Islet of Langerhans (tissue), 1 donor: ENCODE data around the gene TGFB1.
"Not testable (repeated sequence)": the region's sequence is repeated elsewhere in the genome, so short reads cannot be mapped to it uniquely, and the experiment has no call there.

Source experiments
- FAIRE-seq: peaks from one replicate; lab custom pipeline; 2011; peaks lifted over from hg19 to GRCh38; lab: Jason Lieb, UNC

The TGFB1 gene

DNA sequence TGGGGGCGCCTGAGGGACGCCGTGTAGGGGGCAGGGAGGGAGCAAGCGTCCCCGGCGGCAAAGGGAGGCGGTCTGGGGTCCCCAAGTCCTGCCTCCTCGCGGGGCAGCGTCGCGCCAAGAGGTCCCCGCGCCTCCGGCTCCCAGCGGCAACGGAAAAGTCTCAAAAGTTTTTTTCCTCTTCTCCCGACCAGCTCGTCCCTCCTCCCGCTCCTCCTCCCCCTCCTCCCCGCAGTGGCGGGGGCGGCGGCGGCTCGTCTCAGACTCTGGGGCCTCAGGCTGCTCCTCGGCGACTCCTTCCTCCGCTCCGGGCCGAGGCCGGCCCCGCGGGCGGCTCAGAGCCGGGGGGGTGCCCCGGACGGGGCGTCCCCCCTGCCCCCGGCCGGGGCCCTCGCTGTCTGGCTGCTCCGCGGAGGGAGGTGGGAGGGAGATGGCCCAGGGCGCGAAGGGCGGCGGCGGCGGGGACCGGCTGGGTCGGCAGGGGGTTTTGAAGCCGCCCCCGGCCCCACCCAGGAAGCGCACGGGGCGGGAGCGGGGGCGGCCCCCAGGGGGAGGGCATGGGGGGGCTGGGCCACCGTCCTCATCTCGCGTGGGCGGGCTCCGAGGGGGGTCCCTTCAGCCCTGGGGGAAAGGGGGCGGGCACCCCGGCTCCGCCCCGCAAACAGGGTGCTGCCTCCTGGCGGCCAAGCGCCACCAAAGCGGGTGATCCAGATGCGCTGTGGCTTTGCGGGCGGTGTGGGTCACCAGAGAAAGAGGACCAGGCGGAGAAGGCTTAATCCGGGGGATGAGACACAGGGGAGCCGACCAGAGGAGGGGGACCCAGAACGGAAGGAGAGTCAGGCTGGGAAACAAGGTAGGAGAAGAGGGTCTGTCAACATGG lies at the start of gene TGFB1:
TSS of gene TGFB1 (minus strand) at position 457 of the 877 bp plus-strand sequence. CDS start 878 bp downstream, outside the sequence.
- no peak for FAIRE-seq

DNA sequence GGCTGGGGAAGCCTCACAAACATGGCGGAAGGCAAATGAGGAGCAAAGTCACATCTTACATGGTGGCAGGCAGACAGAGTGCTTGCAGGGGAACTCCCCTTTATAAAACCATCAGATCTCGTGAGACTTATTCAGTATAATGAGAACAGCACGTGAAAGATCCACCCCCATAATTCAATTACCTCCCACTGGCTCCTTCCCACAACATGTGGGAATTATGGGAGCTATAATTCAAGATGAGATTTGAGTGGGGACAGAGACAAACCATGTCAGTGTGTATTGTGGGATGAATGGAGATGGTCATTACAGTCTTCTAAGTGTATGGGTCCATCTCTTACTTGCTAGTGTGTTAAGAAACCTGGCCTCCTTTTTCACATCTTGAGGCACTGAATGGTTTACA lies 48.3 kb upstream of the TGFB1 start:
- FAIRE-seq: no peak

DNA sequence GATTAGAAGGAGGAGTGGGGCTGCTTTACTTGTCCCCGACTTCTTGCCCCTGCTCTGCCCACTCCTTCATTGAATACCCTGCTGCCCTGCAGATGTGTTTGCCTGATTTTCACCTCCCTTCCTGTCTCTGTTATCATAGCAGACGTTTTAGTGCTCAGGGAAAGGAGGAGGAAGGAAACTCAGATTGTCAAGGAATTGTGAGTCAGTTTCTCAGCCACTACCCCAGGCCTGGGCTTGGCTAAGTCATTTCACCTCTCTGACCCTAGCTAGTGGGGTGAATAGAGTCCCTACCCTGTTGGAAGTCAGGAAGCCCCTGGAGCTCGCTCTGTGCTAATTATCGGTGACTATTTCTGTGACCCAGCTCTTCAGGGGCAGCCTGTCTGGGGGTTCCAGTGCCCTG lies 47.8 kb upstream of the TGFB1 start:
- FAIRE-seq: no peak

DNA sequence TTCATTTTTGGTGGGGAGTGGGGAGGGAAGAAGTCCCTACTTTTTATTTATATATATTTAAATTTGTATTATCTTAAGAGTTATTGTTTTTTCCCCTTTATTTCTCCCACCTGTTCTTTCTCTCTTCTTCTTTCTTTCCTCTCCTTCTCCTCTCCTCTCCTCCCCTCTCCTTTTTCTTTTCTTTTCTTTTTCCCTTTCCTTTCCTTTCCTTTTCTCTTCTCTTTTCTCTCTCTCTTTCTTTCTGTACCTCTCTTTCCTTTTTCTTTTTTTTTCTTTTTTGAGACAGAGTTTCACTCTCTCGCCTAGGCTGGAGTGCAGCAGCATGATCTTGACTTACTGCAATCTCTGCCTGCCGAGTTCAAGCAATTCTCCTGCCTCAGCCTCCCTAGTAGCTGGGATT lies 45.8 kb upstream of the TGFB1 start:
- no peak for FAIRE-seq

DNA sequence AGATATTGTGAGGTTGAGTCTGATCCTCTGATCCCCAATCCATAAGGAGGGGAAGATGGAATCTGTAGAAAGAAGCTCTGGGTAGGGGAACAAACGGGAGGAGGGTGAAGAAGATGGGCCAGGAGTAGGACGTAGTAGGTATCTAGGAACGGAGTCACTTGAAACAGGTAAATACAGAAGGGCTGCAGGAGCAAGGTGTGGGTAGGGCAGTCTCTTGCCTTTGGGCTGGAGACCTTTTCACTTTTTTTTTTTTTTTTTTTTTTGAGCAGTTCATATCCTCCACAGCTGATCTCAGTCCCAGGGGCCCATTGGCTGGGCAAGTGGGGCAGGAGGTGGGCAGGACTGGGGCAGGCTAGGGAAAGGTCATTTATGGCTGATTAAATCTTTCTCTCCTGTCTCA lies 45.4 kb upstream of the TGFB1 start:
- no peak for FAIRE-seq

DNA sequence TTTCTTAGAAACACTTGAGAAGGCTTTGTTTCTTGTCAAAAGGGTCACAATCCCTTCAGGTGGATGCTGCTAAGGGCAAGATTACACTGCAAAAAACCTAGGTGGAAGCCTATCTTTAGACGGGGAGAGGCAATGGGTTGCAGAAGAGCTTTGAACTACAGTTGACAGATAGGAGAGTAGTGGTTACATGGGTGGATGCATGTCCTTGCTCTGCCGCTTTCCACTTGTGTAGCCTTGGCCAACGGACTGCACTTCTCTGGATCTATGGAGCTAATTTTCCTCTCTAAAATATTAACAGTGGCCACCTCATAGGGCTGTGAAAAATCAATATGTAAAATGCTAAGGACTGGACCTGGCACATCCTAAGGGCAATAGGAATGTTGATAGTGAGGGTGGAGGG lies 44.9 kb upstream of the TGFB1 start:
- no peak for FAIRE-seq

DNA sequence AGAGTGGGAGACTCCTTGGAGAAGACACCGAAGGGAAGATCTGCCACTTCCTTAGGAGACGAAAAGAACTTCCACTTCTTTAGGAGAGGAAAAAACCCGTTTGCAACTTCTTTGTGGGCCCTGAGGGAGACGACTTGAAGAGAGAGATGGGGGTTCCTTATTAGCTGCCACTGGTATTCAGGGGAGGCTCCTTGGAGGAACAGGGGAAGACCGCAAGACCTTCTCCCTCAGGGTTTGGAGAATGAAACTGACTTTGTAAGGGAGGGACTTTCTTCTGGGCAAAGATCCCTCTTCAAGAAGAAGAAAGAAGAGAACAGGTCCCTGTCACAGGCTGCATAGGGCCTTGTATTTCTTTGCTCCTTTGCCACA lies 44.3 kb upstream of the TGFB1 start:
- FAIRE-seq: no peak

DNA sequence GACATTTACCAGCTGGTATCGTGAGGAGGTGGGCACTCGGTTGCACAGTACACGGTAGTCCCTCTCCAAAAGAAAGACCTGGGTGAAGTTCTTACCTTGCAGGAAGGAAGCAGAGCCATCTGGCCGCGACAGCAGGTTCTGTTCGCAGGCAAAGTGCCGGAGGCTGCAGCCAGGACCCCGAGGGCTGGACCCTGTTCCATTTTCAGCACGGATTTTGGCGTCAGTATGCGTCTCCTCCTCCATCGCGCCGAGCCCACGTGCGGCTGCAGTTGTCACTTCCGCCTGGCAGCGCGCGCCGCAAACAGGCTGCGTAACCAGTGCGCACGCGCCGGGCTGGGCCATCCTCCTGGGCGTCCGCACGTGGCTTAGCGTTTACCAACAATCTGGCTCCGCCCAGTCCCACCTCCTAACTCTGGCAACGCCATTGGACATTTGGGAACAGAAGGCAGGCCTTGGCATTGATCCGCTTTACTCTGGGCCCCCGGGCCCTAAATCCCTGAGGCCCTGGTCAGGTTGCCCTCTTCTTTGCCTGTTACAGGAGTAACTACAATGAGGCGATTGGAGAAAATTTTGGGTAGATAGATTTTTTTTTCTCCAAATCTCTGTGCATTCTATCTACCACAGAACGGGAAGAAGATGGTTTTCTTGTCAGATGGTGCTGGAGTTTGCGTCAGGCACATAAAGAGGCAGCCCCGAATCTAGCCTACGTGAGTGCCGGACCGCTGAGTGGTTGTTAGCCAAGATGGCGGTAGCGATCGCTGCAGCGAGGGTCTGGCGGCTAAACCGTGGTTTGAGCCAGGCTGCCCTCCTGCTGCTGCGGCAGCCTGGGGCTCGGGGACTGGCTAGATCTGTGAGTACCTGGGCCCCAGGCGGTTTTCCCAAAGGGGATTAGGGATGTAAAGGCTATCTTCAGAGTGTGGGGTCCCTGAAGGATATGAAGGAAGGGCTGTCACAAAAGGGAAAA lies 43.6 kb upstream of the TGFB1 start, which contains the start of the genes BCKDHA and EXOSC5:
TSS of gene BCKDHA (plus strand) at position 733 of the 964 bp plus-strand sequence. CDS start at position 743, 10 bp downstream.
TSS of gene EXOSC5 (minus strand) at position 274 of the 964 bp plus-strand sequence. CDS start at position 243, 31 bp downstream.
- FAIRE-seq: peak; percentile 93

DNA sequence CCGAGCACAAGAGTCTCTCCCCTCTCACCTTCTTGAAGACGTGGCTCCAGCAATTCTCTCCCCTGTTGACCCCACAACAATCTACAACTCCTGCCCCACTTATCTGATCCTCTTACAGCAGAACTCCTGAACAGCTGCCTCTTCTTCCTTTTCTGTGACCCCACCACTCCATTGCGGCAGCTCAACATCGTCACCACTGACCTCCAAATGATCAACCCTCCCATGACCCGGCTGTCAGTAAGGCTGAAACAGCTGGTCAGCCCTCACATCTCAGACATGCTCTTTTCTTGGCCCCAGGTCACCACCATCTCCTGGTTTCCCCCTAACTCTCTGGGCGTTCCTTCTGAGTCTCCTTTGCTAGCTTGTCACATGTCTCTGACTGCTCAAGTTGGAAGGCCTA lies 41.6 kb upstream of the TGFB1 start:
- FAIRE-seq: no peak

DNA sequence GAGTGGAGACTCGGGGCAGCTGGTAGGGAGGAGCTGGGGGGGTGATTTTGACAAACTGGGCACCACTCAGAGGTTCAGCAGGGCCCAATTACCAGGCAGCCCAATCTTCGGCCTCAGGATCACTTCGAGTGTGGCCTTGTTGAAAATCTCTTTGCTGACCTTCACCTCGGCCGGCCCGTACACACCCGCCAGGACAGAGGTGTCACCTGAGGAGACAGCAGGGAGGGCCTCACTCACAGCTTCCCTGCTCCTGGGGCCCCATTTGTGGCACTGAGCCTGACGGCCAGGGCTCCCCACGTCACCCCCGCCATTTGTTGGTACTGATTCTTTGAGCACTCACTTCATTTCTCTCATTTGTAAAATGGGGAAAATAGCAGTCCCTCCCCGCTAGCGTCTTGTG lies 39.1 kb upstream of the TGFB1 start:
- no peak for FAIRE-seq

DNA sequence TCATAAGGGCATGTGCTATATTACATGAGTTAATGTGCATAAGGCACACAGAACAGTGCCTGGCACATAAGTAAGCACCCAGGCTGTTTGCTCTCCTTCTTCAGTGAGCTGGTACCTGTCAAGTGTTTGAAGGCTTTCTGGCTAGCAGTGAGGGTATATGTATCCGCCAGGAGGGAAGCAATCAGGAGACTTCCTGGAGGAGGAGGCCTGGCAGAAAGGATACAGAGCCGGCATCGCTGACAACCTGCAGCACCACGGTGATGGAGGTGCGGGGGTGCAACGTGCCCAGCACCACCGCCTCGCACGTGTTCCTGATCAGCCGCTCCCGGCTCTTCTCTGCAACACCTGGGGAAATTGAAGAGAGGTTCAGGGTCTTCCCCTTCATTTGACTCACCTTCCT lies 37.9 kb upstream of the TGFB1 start:
- FAIRE-seq: no peak

DNA sequence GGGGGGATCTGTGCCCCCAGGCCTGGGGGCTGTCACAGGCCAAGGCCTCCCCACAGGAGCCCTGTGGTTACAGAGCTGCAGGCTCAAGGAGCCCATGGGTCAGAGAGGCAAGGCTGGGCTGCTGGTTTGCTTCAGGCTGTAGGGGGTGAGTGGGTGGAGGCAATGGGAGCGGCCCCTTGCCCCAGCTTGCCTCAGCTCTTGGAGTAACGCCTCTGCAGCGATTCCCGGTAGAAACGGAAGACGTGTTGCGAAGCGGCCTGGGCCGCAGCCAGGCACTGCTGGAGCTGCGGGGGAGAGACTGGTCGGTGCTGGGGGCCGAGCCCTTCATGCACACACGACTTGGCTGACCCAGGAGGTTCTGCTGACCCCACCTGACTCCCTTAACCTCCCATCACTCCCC lies 32.7 kb upstream of the TGFB1 start:
- FAIRE-seq: no peak

DNA sequence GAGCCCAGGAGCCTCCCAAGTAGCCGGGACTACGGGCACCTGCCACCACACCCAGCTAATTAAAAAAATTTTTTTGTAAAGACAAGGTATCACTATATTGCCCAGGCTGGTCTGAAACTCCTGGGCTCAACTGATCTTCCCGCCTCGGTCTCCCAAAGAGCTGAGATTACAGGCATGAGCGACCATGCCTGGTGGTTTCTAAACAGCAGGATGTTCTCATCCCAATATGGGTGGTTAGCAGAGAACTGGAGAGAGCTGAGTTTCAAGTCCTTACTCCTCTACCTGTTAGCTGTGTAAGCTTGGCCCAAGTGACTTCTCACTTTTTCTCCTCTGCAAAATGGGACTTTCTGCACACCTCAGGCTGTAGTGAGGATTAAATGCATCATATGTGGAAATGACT lies 30.6 kb upstream of the TGFB1 start:
- no peak for FAIRE-seq

DNA sequence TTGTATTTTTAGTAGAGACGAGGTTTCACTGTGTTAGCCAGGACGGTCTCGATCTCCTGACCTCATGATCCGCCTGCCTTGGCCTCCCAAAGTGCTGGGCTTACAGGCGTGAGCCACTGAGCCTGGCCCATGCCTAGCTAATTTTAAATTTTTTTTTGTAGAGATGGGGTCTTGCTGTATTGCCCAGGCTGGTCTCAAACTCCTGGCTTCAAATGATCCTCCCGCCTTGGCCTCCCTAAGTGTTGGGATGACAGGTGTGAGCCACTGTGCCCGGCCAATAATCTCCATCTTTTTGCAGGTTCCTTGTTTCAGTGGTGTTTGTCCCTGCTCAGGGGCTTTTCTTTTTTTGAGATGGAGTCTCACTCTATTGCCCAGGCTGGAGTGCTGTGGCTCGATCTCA lies 27.8 kb upstream of the TGFB1 start:
- not testable (repeated sequence) for FAIRE-seq

DNA sequence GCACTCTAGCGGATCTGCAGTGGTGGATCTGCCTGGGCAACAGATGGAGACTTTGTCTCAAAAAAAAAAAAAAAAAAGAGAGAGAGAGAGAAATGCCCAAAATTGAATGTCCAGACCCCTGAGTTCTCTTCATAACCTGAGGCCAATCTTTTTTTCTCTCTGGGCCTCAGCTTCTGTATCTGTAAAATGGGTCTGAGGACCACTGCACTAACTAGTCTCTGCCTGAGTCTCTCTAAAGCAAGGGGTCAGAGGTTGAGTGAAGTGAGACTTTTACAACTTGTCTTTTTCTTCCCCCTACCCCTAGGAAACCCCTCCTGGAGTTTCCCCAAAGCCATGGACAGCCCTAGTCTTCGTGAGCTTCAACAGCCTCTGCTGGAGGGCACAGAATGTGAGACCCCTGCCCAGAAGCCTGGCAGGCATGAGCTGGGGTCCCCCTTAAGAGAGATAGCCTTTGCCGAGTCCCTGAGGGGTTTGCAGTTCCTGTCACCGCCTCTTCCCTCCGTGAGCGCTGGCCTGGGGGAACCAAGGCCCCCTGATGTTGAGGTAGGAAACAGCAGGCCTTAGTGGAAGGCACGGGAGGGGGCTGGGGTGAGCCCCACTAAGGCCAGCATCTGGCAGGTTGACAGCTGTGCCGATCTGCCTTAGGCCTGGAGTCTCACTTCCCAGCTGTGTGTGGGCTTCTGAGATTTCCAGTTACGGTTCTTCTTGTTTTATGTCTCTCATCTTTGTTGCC lies 24.4 kb upstream of the TGFB1 start:
- no peak for FAIRE-seq

DNA sequence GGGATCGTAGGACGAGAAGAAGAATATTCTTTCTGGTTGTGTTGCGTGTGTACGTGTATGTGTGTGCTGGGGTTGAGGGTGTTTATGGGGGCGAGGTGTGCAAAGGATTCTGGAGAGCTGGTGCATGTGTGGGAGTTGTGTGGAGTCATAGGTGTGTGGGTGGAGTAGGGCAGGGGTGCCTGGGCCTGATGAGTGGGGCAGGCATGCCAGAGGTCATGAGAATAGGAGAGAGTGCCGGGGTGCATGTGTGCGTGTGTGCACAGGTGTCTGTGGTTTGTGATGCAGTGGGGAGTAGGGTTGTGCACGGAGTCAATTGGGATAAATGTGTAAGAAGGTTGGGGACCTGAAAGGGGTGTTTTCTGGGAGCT lies 23.3 kb upstream of the TGFB1 start:
- no peak for FAIRE-seq

DNA sequence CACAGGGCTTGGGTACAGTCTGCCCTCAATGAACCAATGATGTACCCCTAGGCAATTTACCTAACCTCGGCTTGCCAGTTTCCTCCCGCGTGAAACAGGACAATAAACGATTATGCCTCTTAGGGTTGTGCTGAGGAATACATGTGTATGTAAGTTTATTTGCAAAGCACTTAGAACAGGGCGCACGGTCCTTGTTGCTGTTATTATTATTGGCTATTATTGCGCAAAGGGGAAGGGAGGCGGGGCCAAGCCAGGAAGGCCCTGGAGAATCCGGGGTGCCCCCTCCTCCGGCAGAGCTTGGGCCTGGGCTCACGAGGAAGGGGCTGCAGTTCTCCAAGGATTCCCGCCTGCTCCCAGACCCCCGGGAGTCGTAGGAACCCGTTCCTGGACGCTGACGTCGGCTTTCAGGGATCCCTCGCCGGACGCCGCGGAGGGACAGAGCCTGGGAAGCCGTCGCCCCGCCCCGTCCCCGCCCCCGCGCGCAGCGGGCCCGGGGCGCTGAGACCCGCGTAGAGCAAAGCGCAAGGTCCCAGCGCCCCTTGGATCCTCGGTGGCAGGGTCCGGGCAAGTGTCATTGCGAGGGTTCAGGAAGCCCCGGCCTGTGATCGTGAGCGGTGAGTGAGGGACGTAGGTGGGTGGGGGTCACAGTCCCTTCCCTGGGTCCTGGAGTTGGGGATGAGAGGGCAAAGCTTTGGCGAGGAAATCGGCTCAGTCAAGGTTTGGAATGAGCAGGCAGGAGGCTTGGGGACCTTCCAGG lies 22.7 kb upstream of the TGFB1 start, which contains the start of gene TMEM91:
TSS of gene TMEM91 (plus strand) at position 293 of the 757 bp plus-strand sequence. CDS start 1,777 bp downstream, outside the sequence.
- no peak for FAIRE-seq

DNA sequence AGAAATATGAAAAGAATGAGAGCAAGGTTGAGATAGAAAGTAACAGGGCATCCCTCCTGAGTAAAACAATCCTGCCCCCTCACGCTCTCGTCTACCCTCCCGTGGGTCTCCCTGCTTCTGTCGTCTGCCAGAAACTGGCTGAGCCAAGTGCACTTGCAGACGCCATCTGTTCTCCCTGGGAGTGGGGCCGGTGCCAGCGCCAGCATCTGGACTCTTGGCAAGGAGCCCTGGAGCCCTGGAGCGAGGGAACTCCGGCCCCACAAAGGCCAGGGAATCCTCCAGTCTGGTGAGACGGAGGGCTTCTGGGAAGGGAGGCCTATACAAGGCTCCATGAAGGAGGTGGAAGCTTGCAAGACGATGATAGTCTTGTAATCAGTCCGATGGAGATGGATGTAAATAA lies 20.3 kb upstream of the TGFB1 start:
- FAIRE-seq: no peak

DNA sequence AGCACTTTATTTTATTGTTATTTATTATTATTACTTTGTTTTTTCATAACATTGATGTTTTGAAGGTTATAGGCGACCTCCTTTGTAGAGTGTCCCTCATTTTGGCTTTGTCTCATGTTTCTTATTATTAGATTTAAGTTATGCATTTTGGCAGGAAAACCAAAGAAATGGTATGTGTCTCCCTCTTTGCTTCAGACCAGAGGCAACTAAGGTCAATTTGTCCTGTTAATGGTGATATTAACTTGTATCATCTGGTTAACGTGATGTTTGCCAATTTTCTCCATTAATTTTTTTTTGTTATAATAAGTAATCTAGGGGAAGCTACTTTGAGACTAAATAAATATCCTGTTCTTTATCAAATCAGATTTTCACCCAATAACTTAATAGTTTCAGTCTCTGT lies 18.8 kb upstream of the TGFB1 start:
- FAIRE-seq: no peak

DNA sequence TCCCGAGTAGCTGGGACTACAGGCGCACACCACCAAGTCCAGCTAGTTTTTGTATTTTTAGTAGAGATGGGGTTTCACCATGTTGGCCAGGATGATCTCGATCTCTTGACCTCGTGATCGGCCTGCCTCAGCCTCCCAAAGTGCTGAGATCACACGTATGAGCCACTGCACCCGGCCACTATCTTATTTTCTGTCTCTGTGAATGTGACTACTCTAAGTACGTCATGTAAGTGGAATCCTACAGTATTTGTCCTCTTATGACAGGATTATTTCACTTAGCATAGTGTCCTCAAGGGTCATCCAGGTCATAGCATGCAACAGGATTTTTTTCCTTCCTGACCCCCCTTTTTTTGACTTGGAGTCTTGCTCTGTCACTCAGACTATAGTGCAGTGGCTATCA lies 17.8 kb upstream of the TGFB1 start:
- FAIRE-seq: no peak

DNA sequence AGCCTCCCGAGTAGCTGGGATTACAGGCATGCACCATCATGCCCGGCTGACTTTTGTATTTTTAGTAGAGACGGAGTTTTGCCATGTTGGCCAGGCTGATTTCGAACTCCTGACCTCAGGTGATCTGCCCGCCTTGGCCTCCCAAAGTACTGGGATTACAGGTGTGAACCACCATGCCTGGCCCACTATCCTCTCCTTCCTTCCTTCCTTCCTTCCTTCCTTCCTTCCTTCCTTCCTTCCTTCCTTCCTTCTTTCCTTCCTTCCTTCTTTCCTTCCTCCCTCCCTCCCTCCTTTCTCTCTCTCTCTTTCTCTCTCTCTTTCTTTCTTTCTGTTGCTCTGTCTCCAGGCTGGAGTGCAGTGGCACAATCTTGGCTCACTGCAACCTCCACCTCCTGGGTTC lies 17.4 kb upstream of the TGFB1 start:
- not testable (repeated sequence) for FAIRE-seq
